Prostate gland (tissue), 2 donors: Measurements from ENCODE around the gene CPZ.

Source experiments
- CTCF ChIP-seq, 4 experiments: fragments of 200-600 bp in 2 of 4; fragments of 450-650 bp in 2 of 4; sonication (generic) in 2 of 4; IDR thresholded peaks; 1 replicate in 3 of 4; 2 replicates in 1 of 4; pipeline ENCODE4 v1.5.1; 2016 to 2019; ENCODE audit warnings: antibody characterized with exemption in 4 of 4, mild to moderate bottlenecking in 2 of 4, moderate library complexity in 2 of 4
- POLR2A ChIP-seq: fragments of 450-650 bp; IDR thresholded peaks from one replicate; pipeline ENCODE4 v1.6.1; 2016; ENCODE audit warnings: antibody characterized with exemption, mild to moderate bottlenecking
- POLR2AphosphoS5 ChIP-seq: sonication (generic); formaldehyde crosslinking; IDR thresholded peaks from one replicate; pipeline ENCODE4 v1.6.1; 2017; ENCODE audit warnings: antibody characterized with exemption

- TF ChIP-seq CTCF (IDR thresholded peaks at IDR 0.05): no peak
- TF ChIP-seq POLR2A: no peak
- TF ChIP-seq POLR2AphosphoS5: no peak
These were observed 44.4 kb upstream of the CPZ start for GRCh38 chr4:8547912-8548730.
